ENCODE results near the gene SLC5A6.
"Not testable (repeated sequence)": the region's sequence is repeated elsewhere in the genome, so short reads cannot be mapped to it uniquely, and the experiment has no call there.

Gene SLC5A6

GRCh38 chr2:27178469-27178868, 33.6 kb downstream of the SLC5A6 start:
- no peak overlapping the region for H3K4me3 ChIP-seq (replicated peaks; ENCODE audit: low read depth, low read length)
- no peak for TF ChIP-seq CTCF (IDR thresholded peaks at IDR 0.05; ENCODE audit: low read length, missing control alignments)
- DNase-seq (ENCODE audit: low read depth) = no peak

DNA sequence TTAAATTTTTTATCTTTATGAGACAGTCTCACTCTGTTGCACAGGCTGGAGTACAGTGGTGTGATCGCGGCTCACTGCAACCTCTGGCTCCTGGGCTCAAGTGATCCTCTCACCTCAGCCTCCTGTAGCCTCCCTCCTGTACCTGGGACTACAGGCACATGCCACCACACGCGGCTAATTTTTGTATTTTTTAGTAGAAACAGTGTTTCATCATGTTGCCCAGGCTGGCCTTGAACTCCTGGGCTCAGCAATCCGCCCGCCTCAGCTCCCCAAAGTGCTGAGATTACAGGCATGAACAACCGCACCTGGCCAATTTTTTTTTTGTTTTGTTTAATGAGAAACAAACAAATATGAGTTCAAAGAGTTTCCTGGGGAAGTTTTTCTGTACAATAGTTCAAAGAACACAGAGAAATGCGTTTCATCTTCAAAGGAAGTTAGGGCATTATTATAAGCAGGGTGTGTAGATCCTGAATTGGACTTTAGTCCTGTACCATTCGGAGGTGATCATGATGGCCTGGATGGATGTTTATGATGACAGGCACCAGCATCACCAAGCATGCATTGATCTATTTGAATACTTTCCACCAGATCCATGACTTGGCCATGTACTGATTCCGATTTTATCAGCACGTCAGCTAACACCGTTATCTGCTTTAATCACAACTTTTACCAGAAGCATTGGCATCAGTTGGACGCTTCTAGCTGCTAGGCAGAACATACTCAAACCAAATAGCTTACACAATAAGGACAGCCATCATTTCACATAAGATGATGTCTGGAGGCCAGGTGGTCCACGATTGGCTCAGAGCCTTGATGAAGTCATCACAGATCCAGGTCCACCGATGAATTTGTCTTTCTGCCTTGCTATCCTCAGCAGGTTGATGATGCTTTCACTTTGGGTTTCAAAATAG, 34.4 kb downstream of the SLC5A6 start:
- no peak for DNase-seq (ENCODE audit: low read depth)
- no peak overlapping the region for H3K4me3 ChIP-seq (replicated peaks; ENCODE audit: low read depth, low read length)
- no peak for TF ChIP-seq CTCF (IDR thresholded peaks at IDR 0.05; ENCODE audit: low read length, missing control alignments)

GRCh38 chr2:27175781-27176180, 36.3 kb downstream of the SLC5A6 start:
- H3K4me3 ChIP-seq (replicated peaks; ENCODE audit: low read depth, low read length); DNase-seq (ENCODE audit: low read depth): not testable (repeated sequence)

- TF ChIP-seq CTCF (IDR thresholded peaks at IDR 0.05; ENCODE audit: low read length, missing control alignments) = no peak
- DNase-seq (ENCODE audit: low read depth) = peak; percentile 38
These were observed 36.7 kb downstream of the SLC5A6 start for GRCh38 chr2:27175330-27175729.

GRCh38 chr2:27174638-27175037, 37.4 kb downstream of the SLC5A6 start:
- no peak for TF ChIP-seq CTCF (IDR thresholded peaks at IDR 0.05; ENCODE audit: low read length, missing control alignments)
- DNase-seq (ENCODE audit: low read depth) = no peak

More at GRCh38 chr2:27175330-27175729, 36.7 kb downstream of the SLC5A6 start:
- no peak overlapping the region for H3K4me3 ChIP-seq (replicated peaks; ENCODE audit: low read depth, low read length)

GRCh38 chr2:27171351-27171848, 40.7 kb downstream of the SLC5A6 start:
- H3K4me3 ChIP-seq (replicated peaks; ENCODE audit: low read depth, low read length) = no peak overlapping the region
- TF ChIP-seq CTCF (IDR thresholded peaks at IDR 0.05; ENCODE audit: low read length, missing control alignments) = no peak
- DNase-seq (ENCODE audit: low read depth) = no peak

More at GRCh38 chr2:27174638-27175037, 37.4 kb downstream of the SLC5A6 start:
- no peak overlapping the region for H3K4me3 ChIP-seq (replicated peaks; ENCODE audit: low read depth, low read length)

- no peak for DNase-seq (ENCODE audit: low read depth)
- no peak for TF ChIP-seq CTCF (IDR thresholded peaks at IDR 0.05; ENCODE audit: low read length, missing control alignments)
- H3K4me3 ChIP-seq (replicated peaks; ENCODE audit: low read depth, low read length) = no peak overlapping the region
These were observed 41.3 kb downstream of the SLC5A6 start for GRCh38 chr2:27170581-27171337.
